ENCODE results near the gene RNF220. TPM values are rescaled to one million over a fixed set of nuclear protein-coding genes. Genes with fewer than 3 reads are reported as not detected.

The RNF220 gene
- polyA plus RNA-seq, 4 donors: 52.6 to 86.1 (median 74.9) TPM

DNA sequence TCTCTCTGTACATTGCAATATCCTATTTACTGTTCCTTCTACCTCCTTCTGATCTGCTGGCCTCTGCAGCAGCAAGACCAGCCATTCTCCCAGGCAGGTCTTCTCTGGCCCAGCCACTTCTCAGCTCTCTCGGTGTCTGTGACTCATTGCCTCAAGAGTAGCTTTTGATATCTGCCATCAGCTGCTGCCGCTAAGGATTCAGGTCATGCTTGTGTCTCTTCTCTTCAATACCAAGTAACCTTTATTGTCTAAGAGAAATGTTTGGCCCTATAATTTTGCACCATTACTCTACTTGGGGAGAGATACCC is 167.5 kb downstream of the RNF220 start:
- no peak for FAIRE-seq
- 59 to 78% (median 61%) methylated on average over 2 of the region's 2 CpGs for WGBS, 3 donors
- Histone ChIP-seq H3K9me3 (ENCODE audit: control insufficient read depth in 2 of 2, insufficient read depth in 1 of 2, low read depth in 1 of 2, low read length in 1 of 2) (no peaks in the 10 kb centered on the region), H3K27me3 (ENCODE audit: control insufficient read depth in 3 of 3, insufficient read depth in 3 of 3, low read length in 3 of 3) (peaks cover 0 to 15% (median 2%) of the 10 kb centered on the region in 3 donors), H3K4me1 (ENCODE audit: control insufficient read depth in 3 of 3, insufficient read depth in 2 of 3, low read depth in 1 of 3, low read length in 2 of 3) (no peaks in the 10 kb centered on the region), H3K27ac (ENCODE audit: low read depth in 1 of 3, low read length in 2 of 3) (no peak overlapping the region), H3K36me3 (ENCODE audit: control insufficient read depth in 3 of 3, insufficient read depth in 2 of 3, low read depth in 1 of 3, low read length in 3 of 3) (no peaks in the 10 kb centered on the region), H3K4me3 (ENCODE audit: low read depth in 1 of 3, low read length in 3 of 3) (no peak overlapping the region)
- no peak for DNase-seq

DNA sequence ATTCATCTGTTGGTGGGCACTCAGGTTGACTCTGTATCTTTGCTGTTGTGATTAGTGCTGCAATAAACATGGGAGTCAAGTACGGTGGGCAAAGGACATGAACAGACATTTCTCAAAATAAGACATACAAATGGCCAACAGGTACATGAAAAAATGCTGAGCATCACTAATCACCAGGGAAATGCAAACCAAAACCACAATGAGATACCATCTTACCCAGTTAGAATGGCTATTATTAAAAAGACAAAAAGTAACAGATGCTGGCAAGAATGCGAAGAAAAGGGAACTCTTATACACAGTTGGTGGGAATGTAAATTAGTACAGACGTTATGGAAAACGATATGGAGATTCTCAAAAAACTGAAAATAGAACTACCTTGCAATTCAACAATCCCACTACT is 170.3 kb downstream of the RNF220 start:
- Histone ChIP-seq H3K36me3 (ENCODE audit: control insufficient read depth in 3 of 3, insufficient read depth in 2 of 3, low read depth in 1 of 3, low read length in 3 of 3) (no peaks in the 10 kb centered on the region), H3K9me3 (ENCODE audit: control insufficient read depth in 2 of 2, insufficient read depth in 1 of 2, low read depth in 1 of 2, low read length in 1 of 2) (no peaks in the 10 kb centered on the region), H3K4me1 (ENCODE audit: control insufficient read depth in 3 of 3, insufficient read depth in 2 of 3, low read depth in 1 of 3, low read length in 2 of 3) (peaks cover 0 to 3% (median 0%) of the 10 kb centered on the region in 3 donors), H3K27ac (ENCODE audit: low read depth in 1 of 3, low read length in 2 of 3) (no peak overlapping the region), H3K4me3 (ENCODE audit: low read depth in 1 of 3, low read length in 3 of 3) (no peak overlapping the region), H3K27me3 (ENCODE audit: control insufficient read depth in 3 of 3, insufficient read depth in 3 of 3, low read length in 3 of 3) (peaks cover 0 to 9% (median 0%) of the 10 kb centered on the region in 3 donors)
- FAIRE-seq (no peak), DNase-seq (no peak)
- WGBS, 3 donors: 72 to 86% (median 85%) methylated on average over 4 of the region's 4 CpGs

DNA sequence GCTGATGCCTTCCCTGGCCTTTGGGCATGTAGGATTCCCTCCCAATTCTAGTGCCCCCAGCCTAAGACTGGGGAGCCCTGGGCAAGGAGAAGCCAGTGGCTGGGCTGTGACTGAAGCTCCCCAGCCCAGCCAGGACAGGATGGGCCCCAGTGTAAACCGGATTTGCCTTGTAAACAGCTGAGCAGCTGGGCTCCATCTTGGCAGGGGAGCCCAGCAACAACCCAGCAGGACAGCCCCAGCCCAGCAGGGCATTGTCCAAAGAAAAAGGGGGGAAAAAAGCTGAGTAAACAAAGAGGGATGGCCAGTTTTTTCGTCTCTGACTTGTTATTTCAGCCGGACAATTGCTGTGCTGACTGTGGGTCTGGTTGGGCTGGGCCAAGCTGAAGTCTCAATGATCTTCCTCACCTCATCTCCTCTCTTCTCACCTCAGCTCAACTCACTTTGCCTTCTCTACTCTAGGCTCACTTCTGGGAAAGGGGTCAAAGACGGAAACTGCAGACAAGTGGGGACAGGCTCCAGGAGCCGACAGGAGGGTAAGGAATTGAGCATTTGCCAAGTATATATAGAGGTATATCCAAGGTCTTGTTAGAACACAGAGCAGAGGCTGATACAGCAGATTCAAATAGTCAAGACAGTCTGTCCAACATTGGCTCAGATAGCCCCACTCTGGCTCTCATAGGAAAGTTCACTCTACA is 171.5 kb downstream of the RNF220 start:
- Histone ChIP-seq H3K9me3 (ENCODE audit: control insufficient read depth in 2 of 2, insufficient read depth in 1 of 2, low read depth in 1 of 2, low read length in 1 of 2) (no peaks in the 10 kb centered on the region), H3K27ac (ENCODE audit: low read depth in 1 of 3, low read length in 2 of 3) (no peak overlapping the region), H3K4me1 (ENCODE audit: control insufficient read depth in 3 of 3, insufficient read depth in 2 of 3, low read depth in 1 of 3, low read length in 2 of 3) (peaks cover 0 to 3% (median 0%) of the 10 kb centered on the region in 3 donors), H3K36me3 (ENCODE audit: control insufficient read depth in 3 of 3, insufficient read depth in 2 of 3, low read depth in 1 of 3, low read length in 3 of 3) (no peaks in the 10 kb centered on the region), H3K27me3 (ENCODE audit: control insufficient read depth in 3 of 3, insufficient read depth in 3 of 3, low read length in 3 of 3) (peaks cover 0 to 11% (median 0%) of the 10 kb centered on the region in 3 donors), H3K4me3 (ENCODE audit: low read depth in 1 of 3, low read length in 3 of 3) (no peak overlapping the region)
- DNase-seq (no peak), FAIRE-seq (no peak)
- 53 to 67% (median 63%) methylated on average over 5 of the region's 5 CpGs for WGBS, 3 donors

DNA sequence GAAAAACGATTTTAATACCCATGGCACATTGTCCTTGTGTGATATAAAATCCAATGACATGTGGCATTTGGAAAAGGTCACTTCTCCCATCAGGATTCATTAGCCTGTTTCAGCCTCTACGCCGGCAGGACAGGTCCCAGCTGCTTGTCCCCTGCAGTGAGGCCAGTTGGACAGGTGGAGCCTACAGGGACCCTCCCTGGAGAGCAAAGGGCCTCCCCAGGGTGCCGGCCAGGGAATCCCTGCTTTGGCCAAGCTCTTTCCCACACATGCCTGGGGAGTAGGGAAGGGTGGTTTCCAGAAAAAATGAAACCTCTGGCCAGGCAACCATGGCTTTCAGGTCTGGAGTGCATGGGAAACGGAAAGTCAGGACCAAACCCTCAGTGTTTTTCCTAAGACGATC is 176.2 kb downstream of the RNF220 start:
- DNase-seq: no peak
- peaks cover 0 to 26% (median 6%) of the 10 kb centered on the region in 3 donors for H3K4me1 ChIP-seq (ENCODE audit: control insufficient read depth in 3 of 3, insufficient read depth in 2 of 3, low read depth in 1 of 3, low read length in 2 of 3)
- H3K36me3 ChIP-seq (ENCODE audit: control insufficient read depth in 3 of 3, insufficient read depth in 2 of 3, low read depth in 1 of 3, low read length in 3 of 3): no peaks in the 10 kb centered on the region
- H3K27me3 ChIP-seq (ENCODE audit: control insufficient read depth in 3 of 3, insufficient read depth in 3 of 3, low read length in 3 of 3): peaks cover 0 to 26% (median 6%) of the 10 kb centered on the region in 3 donors
- WGBS, 3 donors: 73 to 84% (median 77%) methylated on average over 6 of the region's 6 CpGs
- FAIRE-seq: no peak
- H3K27ac ChIP-seq (ENCODE audit: low read depth in 1 of 3, low read length in 2 of 3): no peak overlapping the region
- H3K9me3 ChIP-seq (ENCODE audit: control insufficient read depth in 2 of 2, insufficient read depth in 1 of 2, low read depth in 1 of 2, low read length in 1 of 2): no peaks in the 10 kb centered on the region
- H3K4me3 ChIP-seq (ENCODE audit: low read depth in 1 of 3, low read length in 3 of 3): no peak overlapping the region

DNA sequence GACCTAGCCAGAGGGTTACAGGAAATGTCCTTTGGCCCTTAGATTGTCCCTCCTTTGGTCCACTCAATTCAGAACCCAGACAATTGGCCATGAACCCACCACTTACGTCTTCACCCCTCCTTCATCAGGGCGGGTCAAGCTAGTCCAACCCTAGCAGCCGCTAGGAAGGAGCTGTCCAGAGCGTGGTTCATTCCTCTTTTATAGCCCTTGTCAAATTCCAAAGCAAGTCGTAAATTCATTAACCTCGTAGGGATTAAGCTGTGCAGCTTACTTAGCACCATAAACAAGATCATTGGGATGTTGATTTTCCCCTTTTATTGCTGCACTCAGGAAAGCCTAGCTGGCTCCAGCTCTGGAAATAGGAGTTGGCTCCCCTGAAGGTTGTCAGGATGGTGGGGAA is 179.1 kb downstream of the RNF220 start:
- H3K4me1 ChIP-seq (ENCODE audit: control insufficient read depth in 3 of 3, insufficient read depth in 2 of 3, low read depth in 1 of 3, low read length in 2 of 3): peaks cover 0 to 48% (median 15%) of the 10 kb centered on the region in 3 donors
- 15 to 35% (median 31%) methylated on average over 6 of the region's 6 CpGs for WGBS, 3 donors
- H3K27ac ChIP-seq (ENCODE audit: low read depth in 1 of 3, low read length in 2 of 3): no peak overlapping the region
- peaks cover 0 to 23% (median 6%) of the 10 kb centered on the region in 3 donors for H3K27me3 ChIP-seq (ENCODE audit: control insufficient read depth in 3 of 3, insufficient read depth in 3 of 3, low read length in 3 of 3)
- no peak overlapping the region for H3K4me3 ChIP-seq (ENCODE audit: low read depth in 1 of 3, low read length in 3 of 3)
- H3K36me3 ChIP-seq (ENCODE audit: control insufficient read depth in 3 of 3, insufficient read depth in 2 of 3, low read depth in 1 of 3, low read length in 3 of 3): no peaks in the 10 kb centered on the region
- FAIRE-seq (no peak), DNase-seq (peak; percentile 91 to 98)
- H3K9me3 ChIP-seq (ENCODE audit: control insufficient read depth in 2 of 2, insufficient read depth in 1 of 2, low read depth in 1 of 2, low read length in 1 of 2): no peaks in the 10 kb centered on the region

DNA sequence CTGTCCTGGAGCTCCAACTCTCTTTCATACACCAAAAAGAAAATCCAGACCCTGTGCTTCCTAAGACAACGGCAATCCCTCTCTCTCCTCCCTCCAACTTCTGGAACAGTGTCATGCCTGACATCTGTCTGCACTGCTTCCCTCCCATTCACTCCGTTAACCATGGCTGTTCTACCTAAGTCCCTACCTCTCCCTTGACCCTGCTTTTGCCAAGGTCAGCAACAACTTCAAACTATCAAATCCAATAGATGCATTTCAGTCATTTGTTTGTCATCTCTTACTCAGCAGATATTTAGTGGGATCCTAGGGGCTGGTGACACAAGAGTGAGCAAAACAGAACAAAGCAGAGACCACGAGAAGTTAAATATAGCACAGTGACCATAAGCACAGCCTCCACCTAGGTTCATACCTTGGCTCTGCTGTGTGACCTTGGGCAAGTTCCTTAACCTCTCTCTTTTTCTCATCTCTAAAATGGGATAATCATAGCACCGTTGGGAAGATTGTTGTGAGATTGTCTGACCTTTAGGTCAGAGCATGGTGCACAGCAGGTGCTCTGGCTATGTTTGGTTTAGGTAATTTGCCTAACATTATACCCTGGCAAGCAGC is 180.4 kb downstream of the RNF220 start:
- H3K4me1 ChIP-seq (ENCODE audit: control insufficient read depth in 3 of 3, insufficient read depth in 2 of 3, low read depth in 1 of 3, low read length in 2 of 3): peaks cover 0 to 46% (median 15%) of the 10 kb centered on the region in 3 donors
- 7 to 46% (median 32%) methylated on average over 4 of the region's 4 CpGs for WGBS, 3 donors
- FAIRE-seq (no peak), DNase-seq (no peak)
- H3K27me3 ChIP-seq (ENCODE audit: control insufficient read depth in 3 of 3, insufficient read depth in 3 of 3, low read length in 3 of 3): peaks cover 0 to 23% (median 6%) of the 10 kb centered on the region in 3 donors
- no peak overlapping the region for H3K4me3 ChIP-seq (ENCODE audit: low read depth in 1 of 3, low read length in 3 of 3)
- H3K9me3 ChIP-seq (ENCODE audit: control insufficient read depth in 2 of 2, insufficient read depth in 1 of 2, low read depth in 1 of 2, low read length in 1 of 2): no peaks in the 10 kb centered on the region
- peak overlapping the region in 1 of 3 donors; percentile 44 for H3K27ac ChIP-seq (ENCODE audit: low read depth in 1 of 3, low read length in 2 of 3)
- no peaks in the 10 kb centered on the region for H3K36me3 ChIP-seq (ENCODE audit: control insufficient read depth in 3 of 3, insufficient read depth in 2 of 3, low read depth in 1 of 3, low read length in 3 of 3)

DNA sequence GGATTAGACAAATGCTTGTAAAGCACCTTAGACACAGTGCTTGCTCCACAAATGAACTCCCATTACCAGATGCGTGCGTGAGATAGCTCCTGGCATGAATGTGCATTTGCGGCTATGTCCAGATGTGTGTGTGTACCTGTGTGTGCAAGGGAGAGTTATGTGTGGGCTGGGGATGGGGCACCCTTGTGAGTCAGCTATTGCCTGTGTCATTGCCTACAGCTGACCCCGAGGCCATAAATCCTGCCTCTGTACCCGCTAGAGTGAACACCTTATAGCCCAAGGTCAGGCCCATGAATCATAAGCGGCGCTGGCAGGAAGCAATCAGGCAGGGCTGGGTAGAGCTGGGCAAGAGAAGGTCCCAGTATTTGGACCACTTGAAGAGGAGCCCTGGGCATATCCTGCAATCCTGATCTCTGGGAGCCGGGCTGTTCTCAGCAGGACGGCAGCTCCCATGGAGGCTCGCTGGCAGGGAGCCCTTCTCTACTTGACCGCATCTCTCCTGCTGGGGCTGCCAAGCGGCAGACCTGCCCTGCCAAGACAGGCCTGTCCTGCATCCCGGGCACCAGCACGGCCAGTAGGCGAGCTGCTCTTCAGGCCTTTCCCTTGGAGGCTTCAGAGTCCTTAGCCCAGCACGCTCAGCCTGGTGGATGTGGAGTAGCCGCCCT is 182.9 kb downstream of the RNF220 start:
- FAIRE-seq: no peak

DNA sequence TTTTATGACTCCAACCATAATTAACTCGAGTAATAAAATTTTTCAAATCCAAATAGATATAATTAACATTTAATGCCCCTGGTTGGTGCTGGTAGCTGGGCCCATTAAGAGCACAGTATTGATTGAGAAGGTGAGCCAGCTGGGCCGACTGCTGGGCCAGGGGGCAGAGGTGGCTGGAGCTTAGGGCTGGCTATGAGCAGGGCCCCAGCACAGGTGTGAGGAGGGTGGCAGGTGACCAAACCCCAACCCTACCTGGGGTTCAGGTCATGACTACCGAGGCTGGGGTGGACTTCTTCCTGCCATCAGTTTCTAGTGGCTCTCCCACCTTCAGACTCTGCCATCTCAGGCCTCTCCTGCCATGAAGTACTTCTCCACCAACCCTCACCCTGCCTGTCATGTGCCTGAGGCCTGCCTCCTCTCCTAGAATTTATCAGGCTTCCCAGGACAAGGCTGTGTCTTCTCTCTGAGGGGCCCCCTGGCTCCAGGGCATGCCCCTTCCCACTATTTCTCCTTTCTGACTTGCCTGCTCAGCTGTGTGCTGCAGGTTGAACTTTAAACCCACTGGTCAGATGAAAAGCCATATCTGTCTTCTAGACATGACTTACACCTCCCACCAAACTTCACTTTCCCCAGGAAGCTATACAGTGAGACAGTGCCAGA is 183.6 kb downstream of the RNF220 start:
- Histone ChIP-seq H3K27ac (ENCODE audit: low read depth in 1 of 3, low read length in 2 of 3) (peak overlapping the region; percentile 51 to 93 (median 75)), H3K4me1 (ENCODE audit: control insufficient read depth in 3 of 3, insufficient read depth in 2 of 3, low read depth in 1 of 3, low read length in 2 of 3) (peaks cover 0 to 46% (median 13%) of the 10 kb centered on the region in 3 donors), H3K4me3 (ENCODE audit: low read depth in 1 of 3, low read length in 3 of 3) (no peak overlapping the region), H3K9me3 (ENCODE audit: control insufficient read depth in 2 of 2, insufficient read depth in 1 of 2, low read depth in 1 of 2, low read length in 1 of 2) (no peaks in the 10 kb centered on the region), H3K27me3 (ENCODE audit: control insufficient read depth in 3 of 3, insufficient read depth in 3 of 3, low read length in 3 of 3) (peaks cover 0 to 16% (median 3%) of the 10 kb centered on the region in 3 donors), H3K36me3 (ENCODE audit: control insufficient read depth in 3 of 3, insufficient read depth in 2 of 3, low read depth in 1 of 3, low read length in 3 of 3) (no peaks in the 10 kb centered on the region)
- DNase-seq (peak; percentile 64 to 85), FAIRE-seq (no peak)
- WGBS, 3 donors: 10 to 52% (median 26%) methylated on average over 3 of the region's 3 CpGs

More for the DNA sequence above, 182.9 kb downstream of the RNF220 start:
- Histone ChIP-seq H3K27me3 (ENCODE audit: control insufficient read depth in 3 of 3, insufficient read depth in 3 of 3, low read length in 3 of 3) (peaks cover 0 to 16% (median 3%) of the 10 kb centered on the region in 3 donors), H3K27ac (ENCODE audit: low read depth in 1 of 3, low read length in 2 of 3) (peak overlapping the region; percentile 51 to 91 (median 84)), H3K4me1 (ENCODE audit: control insufficient read depth in 3 of 3, insufficient read depth in 2 of 3, low read depth in 1 of 3, low read length in 2 of 3) (peaks cover 0 to 46% (median 15%) of the 10 kb centered on the region in 3 donors), H3K9me3 (ENCODE audit: control insufficient read depth in 2 of 2, insufficient read depth in 1 of 2, low read depth in 1 of 2, low read length in 1 of 2) (no peaks in the 10 kb centered on the region), H3K36me3 (ENCODE audit: control insufficient read depth in 3 of 3, insufficient read depth in 2 of 3, low read depth in 1 of 3, low read length in 3 of 3) (no peaks in the 10 kb centered on the region), H3K4me3 (ENCODE audit: low read depth in 1 of 3, low read length in 3 of 3) (no peak overlapping the region)
- DNase-seq: peak; percentile 65 to 97
- 18 to 60% (median 35%) methylated on average over 17 of the region's 17 CpGs for WGBS, 3 donors
